PC-3 (cell line): ENCODE measurements around the gene PREB.

Experiments
- EZH2 ChIP-seq: fragments of 300-600 bp; sonication (generic); IDR thresholded peaks from one replicate; pipeline ENCODE4 v1.6.1; 2017; ENCODE audit warnings: antibody characterized with exemption, mild to moderate bottlenecking, low read length; ENCODE audit not compliant: unreplicated experiment
- EZH2phosphoT487 ChIP-seq: fragments of 300-600 bp; sonication (generic); IDR thresholded peaks from 2 replicates; pipeline ENCODE4 v1.6.1; 2018; ENCODE audit warnings: mild to moderate bottlenecking, antibody characterized with exemption, low read length, borderline replicate concordance
- TF ChIP-seq, protein P1 (sequence below): fragments of 300-600 bp; sonication (generic); conservative IDR thresholded peaks from 2 replicates; pipeline ENCODE4 v1.5.1; 2017; ENCODE audit warnings: antibody characterized with exemption, low read depth, mild to moderate bottlenecking, low read length

DNA sequence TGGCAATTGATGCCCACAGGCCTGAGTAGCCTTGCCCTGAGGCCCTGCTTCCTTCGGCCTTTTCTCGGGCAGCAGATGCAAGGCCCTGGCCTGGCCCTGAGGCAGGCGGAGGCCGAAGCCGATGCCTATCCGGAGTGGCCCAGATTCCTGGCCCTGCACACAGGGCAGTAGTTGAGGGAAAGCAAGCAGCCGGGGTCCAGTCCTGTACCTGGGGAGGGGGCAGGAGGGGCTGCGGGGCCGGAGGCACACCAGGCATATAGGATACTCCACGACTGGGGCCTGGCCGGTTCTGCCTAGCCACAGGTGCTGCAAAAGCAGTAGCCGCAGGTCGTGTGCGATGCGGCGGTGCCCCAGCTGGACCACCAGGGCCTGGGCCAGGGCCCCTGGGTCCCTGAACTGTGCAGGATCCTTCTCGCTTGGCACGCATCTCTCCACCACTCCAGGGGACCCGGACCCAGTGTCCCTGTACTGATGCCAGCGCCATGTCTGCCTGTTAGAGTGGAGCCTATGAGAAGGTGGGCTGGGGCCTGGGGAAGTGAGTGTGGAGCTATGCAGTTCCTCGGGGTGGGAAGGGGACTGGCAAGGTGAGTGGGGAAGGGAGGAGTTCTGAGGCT is 3.0 kb upstream of the PREB start:
- TF ChIP-seq, protein P1, sequence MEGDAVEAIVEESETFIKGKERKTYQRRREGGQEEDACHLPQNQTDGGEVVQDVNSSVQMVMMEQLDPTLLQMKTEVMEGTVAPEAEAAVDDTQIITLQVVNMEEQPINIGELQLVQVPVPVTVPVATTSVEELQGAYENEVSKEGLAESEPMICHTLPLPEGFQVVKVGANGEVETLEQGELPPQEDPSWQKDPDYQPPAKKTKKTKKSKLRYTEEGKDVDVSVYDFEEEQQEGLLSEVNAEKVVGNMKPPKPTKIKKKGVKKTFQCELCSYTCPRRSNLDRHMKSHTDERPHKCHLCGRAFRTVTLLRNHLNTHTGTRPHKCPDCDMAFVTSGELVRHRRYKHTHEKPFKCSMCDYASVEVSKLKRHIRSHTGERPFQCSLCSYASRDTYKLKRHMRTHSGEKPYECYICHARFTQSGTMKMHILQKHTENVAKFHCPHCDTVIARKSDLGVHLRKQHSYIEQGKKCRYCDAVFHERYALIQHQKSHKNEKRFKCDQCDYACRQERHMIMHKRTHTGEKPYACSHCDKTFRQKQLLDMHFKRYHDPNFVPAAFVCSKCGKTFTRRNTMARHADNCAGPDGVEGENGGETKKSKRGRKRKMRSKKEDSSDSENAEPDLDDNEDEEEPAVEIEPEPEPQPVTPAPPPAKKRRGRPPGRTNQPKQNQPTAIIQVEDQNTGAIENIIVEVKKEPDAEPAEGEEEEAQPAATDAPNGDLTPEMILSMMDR = no peak
- TF ChIP-seq EZH2 (no peak), EZH2phosphoT487 (no peak)
